ENCODE measurements around the gene CDK6. TPM values are rescaled to one million over a fixed set of nuclear protein-coding genes. Genes with fewer than 3 reads are reported as not detected.

The CDK6 gene
- total and polyA plus RNA-seq, 2 of the 8 experiments (the other 6 are each of a cell fraction or from before 2014, with no cell fraction given): 5.9 to 18.9 TPM

- no peak for TF ChIP-seq RNF2 (IDR thresholded peaks at IDR 0.05; ENCODE audit: borderline replicate concordance, low read depth, low read length, missing control alignments, poor library complexity, severe bottlenecking)
- TF ChIP-seq, protein P1, sequence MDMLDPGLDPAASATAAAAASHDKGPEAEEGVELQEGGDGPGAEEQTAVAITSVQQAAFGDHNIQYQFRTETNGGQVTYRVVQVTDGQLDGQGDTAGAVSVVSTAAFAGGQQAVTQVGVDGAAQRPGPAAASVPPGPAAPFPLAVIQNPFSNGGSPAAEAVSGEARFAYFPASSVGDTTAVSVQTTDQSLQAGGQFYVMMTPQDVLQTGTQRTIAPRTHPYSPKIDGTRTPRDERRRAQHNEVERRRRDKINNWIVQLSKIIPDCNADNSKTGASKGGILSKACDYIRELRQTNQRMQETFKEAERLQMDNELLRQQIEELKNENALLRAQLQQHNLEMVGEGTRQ (IDR thresholded peaks at IDR 0.05; ENCODE audit: low read length): no peak
These were observed 188.7 kb downstream of the CDK6 start (continued) for GRCh38 chr7:92647652-92648051.

All from H1 (cell line).